SK-N-SH (cell line): ENCODE data around the gene SCN1B. TPM values are rescaled to one million over a fixed set of nuclear protein-coding genes. Genes with fewer than 3 reads are reported as not detected.

Experiments used
- CTCF ChIA-PET: fragments of 300-600, 350-600 bp; formaldehyde crosslinking; extraction: SDS; loops from one replicate; lab custom pipeline; 2021; lab: Yijun Ruan, JAX
- POLR2A ChIA-PET: fragments of 350-600 bp; sonication (Branson Sonifier 250); formaldehyde crosslinking; extraction: SDS; loops from one replicate; lab custom pipeline; 2020; ENCODE audit warnings: antibody characterized with exemption, inconsistent platforms; lab: Yijun Ruan, JAX
- DNase-seq: peaks from one replicate; pipeline ENCODE4 v3.0.0; 2012
- H2AFZ ChIP-seq: fragments of 200-600 bp; sonication (generic); 2 replicates; pipeline ENCODE4 v1.8.1; 2016; ENCODE audit warnings: antibody characterized with exemption, mild to moderate bottlenecking, low read depth
- H3F3A ChIP-seq: fragments of 200-600 bp; sonication (generic); replicated peaks from 2 replicates; pipeline ENCODE3; 2016; ENCODE audit warnings: antibody characterized with exemption, mild to moderate bottlenecking; ENCODE audit not compliant: insufficient read depth
- H3K27ac ChIP-seq, 2 experiments: fragments of 200-500 bp in 1 of 2; fragments of 200-600 bp in 1 of 2; sonication (Bioruptor generic) in 1 of 2; sonication (generic), shearing (Covaris generic) in 1 of 2; 2 replicates each; pipeline versions ENCODE4 v1.5.1 to v1.6.1; 2014 to 2016; ENCODE audit warnings: low read depth in 2 of 2, inconsistent platforms in 1 of 2, low read length in 1 of 2, mild to moderate bottlenecking in 1 of 2, mixed read lengths in 1 of 2
- H3K27me3 ChIP-seq: fragments of 200-600 bp; sonication (generic), shearing (Covaris generic); 2 replicates; pipeline ENCODE4 v1.6.1; 2016; ENCODE audit warnings: mixed run types; ENCODE audit not compliant: insufficient read depth
- H3K36me3 ChIP-seq, 2 experiments: fragments of 200-500 bp in 1 of 2; fragments of 200-600 bp in 1 of 2; sonication (Bioruptor generic) in 1 of 2; sonication (generic) in 1 of 2; replicated peaks in 1 of 2; 2 replicates each; pipeline versions ENCODE3 to v1.5.1; 2014 to 2016; ENCODE audit warnings: low read length in 1 of 2, mild to moderate bottlenecking in 1 of 2; ENCODE audit not compliant: insufficient read depth in 2 of 2, control insufficient read depth in 1 of 2
- H3K4me1 ChIP-seq, 2 experiments: fragments of 200-500 bp in 1 of 2; fragments of 200-600 bp in 1 of 2; sonication (Bioruptor generic) in 1 of 2; sonication (generic), shearing (Covaris generic) in 1 of 2; 2 replicates each; pipeline versions ENCODE4 v1.5.1 to v1.6.1; 2014 to 2016; ENCODE audit warnings: low read depth in 1 of 2, low read length in 1 of 2, mixed run types in 1 of 2; ENCODE audit not compliant: insufficient read depth in 2 of 2, control insufficient read depth in 1 of 2
- H3K4me2 ChIP-seq: fragments of 200-600 bp; sonication (generic), shearing (Covaris generic); 2 replicates; pipeline ENCODE4 v1.6.1; 2017; ENCODE audit warnings: mixed run types
- H3K4me3 ChIP-seq, 2 experiments: fragments of 200-500 bp in 1 of 2; fragments of 200-600 bp in 1 of 2; sonication (Bioruptor generic) in 1 of 2; sonication (generic), shearing (Covaris generic) in 1 of 2; 2 replicates each; pipeline versions ENCODE4 v1.5.1 to v1.8.1; 2014 to 2016; ENCODE audit warnings: low read depth in 2 of 2, inconsistent platforms in 1 of 2, low read length in 1 of 2, mild to moderate bottlenecking in 1 of 2, mixed read lengths in 1 of 2, moderate library complexity in 1 of 2
- H3K79me2 ChIP-seq: fragments of 200-600 bp; sonication (generic); 2 replicates; pipeline ENCODE4 v1.8.1; 2017; ENCODE audit warnings: mild to moderate bottlenecking; ENCODE audit not compliant: insufficient read depth
- H3K9ac ChIP-seq: fragments of 200-600 bp; sonication (generic); 2 replicates; pipeline ENCODE4 v1.6.1; 2017; ENCODE audit warnings: mixed run types
- H3K9me2 ChIP-seq: fragments of 200-600 bp; sonication (generic); 2 replicates; pipeline ENCODE4 v1.6.1; 2017; ENCODE audit warnings: mixed run types
- H3K9me3 ChIP-seq: fragments of 200-600 bp; sonication (generic); 2 replicates; pipeline ENCODE4 v1.6.1; 2017; ENCODE audit warnings: mixed run types, mild to moderate bottlenecking, moderate library complexity
- H4K20me1 ChIP-seq: fragments of 200-600 bp; sonication (generic); 2 replicates; pipeline ENCODE4 v1.6.1; 2017; ENCODE audit warnings: mild to moderate bottlenecking, mixed run types; ENCODE audit not compliant: insufficient read depth
- EP300 ChIP-seq, 2 experiments: IDR thresholded peaks; 2 replicates each; pipeline versions ENCODE4 v1.4.0 to v1.6.1; 2012; ENCODE audit warnings: borderline replicate concordance in 1 of 2, low read depth in 1 of 2, low read length in 1 of 2
- FOSL2 ChIP-seq: IDR thresholded peaks from 2 replicates; pipeline ENCODE4 v1.4.0; 2012; ENCODE audit warnings: low read depth, mild to moderate bottlenecking, moderate library complexity, borderline replicate concordance
- FOXM1 ChIP-seq: IDR thresholded peaks from 2 replicates; pipeline ENCODE4 v1.4.0; 2012; ENCODE audit warnings: low read depth, mild to moderate bottlenecking
- GABPA ChIP-seq: IDR thresholded peaks from 2 replicates; pipeline ENCODE4 v1.4.0; 2012; ENCODE audit warnings: low read depth, mild to moderate bottlenecking
- POLR2AphosphoS5 ChIP-seq: IDR thresholded peaks from 2 replicates; pipeline ENCODE4 v1.6.1; 2012; ENCODE audit warnings: low read depth, low read length
- TAF1 ChIP-seq: IDR thresholded peaks from 2 replicates; pipeline ENCODE4 v1.6.1; 2012; ENCODE audit warnings: low read depth, mild to moderate bottlenecking, low read length, moderate library complexity, borderline replicate concordance
- TCF12 ChIP-seq: IDR thresholded peaks from 2 replicates; pipeline ENCODE4 v1.4.0; 2012
- WGBS: methylation state at CpG from one replicate; pipeline ENCODE4 v1.1.6; 2017; ENCODE audit warnings: low lambda C conversion rate; 5-methylcytosine and 5-hydroxymethylcytosine counted together
- polyA plus RNA-seq, 3 experiments: library from polyadenylated mRNA; depleted of rRNA; stranded (reverse); fragments of >200 nt; gene quantifications; 2 replicates each; pipeline ENCODE4 v1.2.3, GENCODE V29; 2012

The SCN1B gene
- 10.3 and 10.5 TPM in 2 replicates for polyA plus RNA-seq (2012; rRNA removed)
- 7.0 and 8.3 TPM in 2 replicates for polyA plus RNA-seq (2012; cell fraction: cytosol; rRNA removed)
- polyA plus RNA-seq (2012; cell fraction: nucleus; rRNA removed) = 11.6 and 13.4 TPM in 2 replicates

GRCh38 chr19:35030257-35031071 lies at the start of gene SCN1B:
SCN1B (plus strand) TSS chr19:35030470; CDS start chr19:35030821, 351 bp downstream.
- Histone ChIP-seq H3K9me2 (no peaks in the 10 kb centered on the region), H3K4me1 (peaks cover 0 to 21% of the 10 kb centered on the region in 2 experiments; a peak in 1 of 4 replicates), H3K4me3 (peak within 1 kb of the TSS; percentile 41 to 53), H3K36me3 (peaks cover 0 to 19% of the 10 kb centered on the region in 2 experiments), H3K27ac (no peak within 1 kb of the TSS), H3K4me2 (peak within 1 kb of the TSS; percentile 81), H3K9me3 (no peaks in the 10 kb centered on the region), H3K79me2 (no peaks in the 10 kb centered on the region), H3K9ac (no peak within 1 kb of the TSS), H4K20me1 (no peaks in the 10 kb centered on the region), H3F3A (peaks cover 7% of the 10 kb centered on the region), H3K27me3 (no peaks in the 10 kb centered on the region), H2AFZ (peak within 1 kb of the TSS; percentile 46; the same call in 1 of the 2 replicates)
- WGBS = 0% methylated on average over 10 of the region's 118 CpGs
- ChIA-PET POLR2A (no interaction called here), CTCF (interaction anchor here (2.4 to 6.4 kb wide), 3 partner anchors 15 to 37 kb away, joined by 8 to 49 read pairs (median 15); no protein-coding TSS in a partner anchor)
- DNase-seq = peak; percentile 91
- no peak for TF ChIP-seq TCF12
- TF ChIP-seq GABPA = peak; percentile 32; the same call in 1 of the 2 replicates
- TF ChIP-seq TAF1 = peak; percentile 23; the same call in 1 of the 2 replicates
- no peak for TF ChIP-seq POLR2AphosphoS5
- TF ChIP-seq FOSL2 = peak; percentile 71
- TF ChIP-seq EP300 (IDR thresholded peaks at IDR 0.05; ENCODE audit: borderline replicate concordance in 1 of 2, low read depth in 1 of 2, low read length in 1 of 2) = peak in 1 of 2 experiments; percentile 39; a peak in 1 of 4 replicates

- H3K4me1 ChIP-seq = peaks cover 0 to 4% of the 10 kb centered on the region in 2 experiments; a peak in 1 of 4 replicates
- no peak overlapping the region for H3K9ac ChIP-seq
- POLR2A ChIA-PET = no interaction called here
- no peak for TF ChIP-seq FOXM1
- TF ChIP-seq, all 33 proteins: peak for 0
- Histone ChIP-seq H3K27me3 (no peaks in the 10 kb centered on the region; the same call in 1 of the 2 replicates), H3K4me2 (no peak overlapping the region), H2AFZ (no peak overlapping the region), H3K9me3 (no peaks in the 10 kb centered on the region), H4K20me1 (no peaks in the 10 kb centered on the region), H3K79me2 (no peaks in the 10 kb centered on the region), H3K4me3 (no peak overlapping the region), H3F3A (no peaks in the 10 kb centered on the region), H3K9me2 (no peaks in the 10 kb centered on the region), H3K27ac (no peak overlapping the region), H3K36me3 (no peaks in the 10 kb centered on the region)
- CTCF ChIA-PET = interaction anchor here (0.5 kb wide), 1 partner anchor 161 kb away, joined by 3 read pairs; no protein-coding TSS in a partner anchor
- DNase-seq = no peak
- WGBS = 54% methylated on average over 5 of the region's 5 CpGs
These were observed 48.0 kb upstream of the SCN1B start for GRCh38 chr19:34982275-34982674.

GRCh38 chr19:34983786-34984185 lies 46.5 kb upstream of the SCN1B start:
- H3K9ac ChIP-seq = no peak overlapping the region
- ChIA-PET POLR2A (no interaction called here), CTCF (interaction anchor here (1.0 to 1.8 kb wide), 2 partner anchors 11 to 12 kb away, joined by 3 to 8 read pairs; no protein-coding TSS in a partner anchor)
- peaks cover 0 to 4% of the 10 kb centered on the region in 2 experiments; a peak in 1 of 4 replicates for H3K4me1 ChIP-seq
- H3K27me3 ChIP-seq = no peaks in the 10 kb centered on the region; the same call in 1 of the 2 replicates
- H3K4me2 ChIP-seq = no peak overlapping the region
- DNase-seq = no peak
- WGBS = 30% methylated on average over 4 of the region's 4 CpGs
- no peaks in the 10 kb centered on the region for H3K36me3 ChIP-seq
- no peak overlapping the region for H2AFZ ChIP-seq
- H3K27ac ChIP-seq = no peak overlapping the region
- no peaks in the 10 kb centered on the region for H3K79me2 ChIP-seq
- no peaks in the 10 kb centered on the region for H3K9me3 ChIP-seq
- H3K9me2 ChIP-seq = no peaks in the 10 kb centered on the region
- no peaks in the 10 kb centered on the region for H3F3A ChIP-seq
- TF ChIP-seq TAF1 = no peak
- no peaks in the 10 kb centered on the region for H4K20me1 ChIP-seq
- H3K4me3 ChIP-seq = no peak overlapping the region
